Measurements from ENCODE around the gene PGBD5.

The PGBD5 gene

DNA sequence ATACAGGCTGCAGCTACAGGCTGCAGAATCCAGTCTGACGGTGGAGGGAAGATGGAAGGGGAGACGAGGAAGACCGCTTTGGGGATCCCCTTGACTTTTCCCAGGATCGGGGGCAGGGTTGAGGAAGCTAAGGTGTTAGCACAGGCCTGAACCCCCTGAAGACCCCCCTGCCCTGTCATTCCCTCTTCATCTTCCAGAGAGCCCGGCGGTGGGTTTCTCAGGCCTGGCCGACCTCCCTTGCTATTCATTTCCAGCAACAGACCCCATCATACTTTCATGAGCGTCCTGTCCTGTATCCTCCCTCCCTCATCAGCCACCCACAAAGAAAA lies 112.0 kb downstream of the PGBD5 start:
- Histone ChIP-seq H3K9ac (ENCODE audit: low read depth, low read length, poor library complexity) (no peak overlapping the region), H4K8ac (ENCODE audit: low read depth, low read length) (no peak overlapping the region), H3K27me3 (ENCODE audit: control insufficient read depth in 3 of 3, insufficient read depth in 3 of 3, low read depth in 1 of 3, low read length in 3 of 3) (peaks cover 0 to 2% (median 0%) of the 10 kb centered on the region in 3 experiments), H4K91ac (ENCODE audit: low read depth, low read length, poor library complexity) (no peak overlapping the region), H3K27ac (replicated peaks; ENCODE audit: low read length) (no peak overlapping the region), H2BK5ac (ENCODE audit: low read length) (no peak overlapping the region), H3K14ac (ENCODE audit: low read length) (no peak overlapping the region), H2AK5ac (ENCODE audit: low read depth, low read length) (no peak overlapping the region), H2AFZ (ENCODE audit: low read length) (no peak overlapping the region), H3K4me3 (ENCODE audit: low read length in 2 of 2) (no peak overlapping the region), H2BK15ac (ENCODE audit: low read length) (no peak overlapping the region), H2BK120ac (ENCODE audit: low read depth, low read length) (no peak overlapping the region), H3K79me1 (ENCODE audit: low read depth, low read length) (no peaks in the 10 kb centered on the region), H3K9me3 (replicated peaks in 1 of 2; ENCODE audit: control insufficient read depth in 2 of 2, insufficient read depth in 1 of 2, low read depth in 1 of 2, low read length in 2 of 2) (peaks cover 0 to under 1% of the 10 kb centered on the region in 2 donors), H3K4ac (ENCODE audit: low read length) (no peak overlapping the region), H3K23ac (ENCODE audit: low read depth, low read length, poor library complexity) (no peak overlapping the region), H3K4me2 (ENCODE audit: insufficient read depth, low read length, poor library complexity, severe bottlenecking) (no peak overlapping the region), H3K18ac (ENCODE audit: low read length) (no peak overlapping the region), H3K36me3 (replicated peaks in 1 of 2; ENCODE audit: control insufficient read depth in 2 of 2, insufficient read depth in 2 of 2, low read length in 2 of 2) (no peaks in the 10 kb centered on the region), H2BK12ac (ENCODE audit: low read length) (no peak overlapping the region), H3K4me1 (ENCODE audit: control insufficient read depth in 2 of 2, insufficient read depth in 1 of 2, low read depth in 1 of 2, low read length in 2 of 2) (peaks cover 2 to 3% of the 10 kb centered on the region in 2 donors)
- DNase-seq (ENCODE audit: low spot score): no peak
- no CpG with 5 or more reads among the region's 8 CpGs for WGBS, 2 donors (ENCODE audit: extremely low coverage in 2 of 2, insufficient read length in 2 of 2, insufficient replicate concordance in 1 of 2)

DNA sequence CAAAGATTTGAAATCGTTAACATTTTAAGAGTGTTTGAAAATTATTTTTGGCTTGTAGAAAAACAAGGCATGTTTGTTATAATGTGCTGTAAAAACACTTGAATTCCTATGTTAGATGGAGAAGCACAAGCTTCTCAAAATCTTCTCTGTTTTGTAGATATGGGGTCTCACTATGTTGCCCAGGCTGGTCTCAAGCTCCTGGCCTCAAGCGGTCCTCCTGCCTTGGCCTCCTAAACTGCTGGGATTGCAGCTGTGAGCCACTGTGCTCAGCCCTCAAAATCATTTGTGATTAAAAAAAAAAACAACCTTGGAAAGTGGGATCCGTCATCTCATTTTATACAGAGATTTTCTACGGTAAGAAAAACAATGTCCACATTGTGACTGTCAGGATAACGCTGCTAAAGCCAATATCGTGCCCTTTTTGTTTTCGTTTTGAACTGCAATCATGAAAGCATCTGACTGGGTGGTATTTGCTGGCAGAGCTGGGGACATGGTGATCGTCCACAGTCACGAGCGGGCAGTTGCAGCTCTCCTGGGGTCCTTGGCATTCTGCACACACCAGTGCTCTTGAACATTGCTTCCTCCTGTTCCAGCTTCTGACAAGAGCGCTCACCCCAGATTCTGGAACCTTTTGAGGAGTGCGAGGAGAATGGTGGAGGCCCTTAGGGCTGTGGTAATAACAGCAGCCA lies 112.5 kb downstream of the PGBD5 start:
- Histone ChIP-seq H2BK120ac (ENCODE audit: low read depth, low read length) (no peak overlapping the region), H2BK5ac (ENCODE audit: low read length) (no peak overlapping the region), H3K4me3 (ENCODE audit: low read length in 2 of 2) (no peak overlapping the region), H3K14ac (ENCODE audit: low read length) (no peak overlapping the region), H2AFZ (ENCODE audit: low read length) (no peak overlapping the region), H3K4ac (ENCODE audit: low read length) (no peak overlapping the region), H3K27ac (replicated peaks; ENCODE audit: low read length) (no peak overlapping the region), H3K79me1 (ENCODE audit: low read depth, low read length) (no peaks in the 10 kb centered on the region), H2BK12ac (ENCODE audit: low read length) (no peak overlapping the region), H3K9me3 (replicated peaks in 1 of 2; ENCODE audit: control insufficient read depth in 2 of 2, insufficient read depth in 1 of 2, low read depth in 1 of 2, low read length in 2 of 2) (no peaks in the 10 kb centered on the region), H3K4me2 (ENCODE audit: insufficient read depth, low read length, poor library complexity, severe bottlenecking) (no peak overlapping the region), H3K9ac (ENCODE audit: low read depth, low read length, poor library complexity) (no peak overlapping the region), H4K8ac (ENCODE audit: low read depth, low read length) (no peak overlapping the region), H3K27me3 (ENCODE audit: control insufficient read depth in 3 of 3, insufficient read depth in 3 of 3, low read depth in 1 of 3, low read length in 3 of 3) (peaks cover 0 to 2% (median 0%) of the 10 kb centered on the region in 3 experiments), H3K36me3 (replicated peaks in 1 of 2; ENCODE audit: control insufficient read depth in 2 of 2, insufficient read depth in 2 of 2, low read length in 2 of 2) (no peaks in the 10 kb centered on the region), H4K91ac (ENCODE audit: low read depth, low read length, poor library complexity) (no peak overlapping the region), H3K23ac (ENCODE audit: low read depth, low read length, poor library complexity) (no peak overlapping the region), H3K18ac (ENCODE audit: low read length) (no peak overlapping the region), H2AK5ac (ENCODE audit: low read depth, low read length) (no peak overlapping the region), H3K4me1 (ENCODE audit: control insufficient read depth in 2 of 2, insufficient read depth in 1 of 2, low read depth in 1 of 2, low read length in 2 of 2) (peaks cover 2 to 3% of the 10 kb centered on the region in 2 donors), H2BK15ac (ENCODE audit: low read length) (no peak overlapping the region)
- WGBS, 2 donors (ENCODE audit: extremely low coverage in 2 of 2, insufficient read length in 2 of 2, insufficient replicate concordance in 1 of 2): no CpG with 5 or more reads among the region's 12 CpGs
- DNase-seq (ENCODE audit: low spot score): no peak

- no peak for DNase-seq (ENCODE audit: low spot score)
- no peak overlapping the region for H2BK120ac ChIP-seq (ENCODE audit: low read depth, low read length)
- no peak overlapping the region for H3K4me2 ChIP-seq (ENCODE audit: insufficient read depth, low read length, poor library complexity, severe bottlenecking)
- H3K14ac ChIP-seq (ENCODE audit: low read length): no peak overlapping the region
- H3K4me1 ChIP-seq (ENCODE audit: control insufficient read depth in 2 of 2, insufficient read depth in 1 of 2, low read depth in 1 of 2, low read length in 2 of 2): peaks cover 2 to 3% of the 10 kb centered on the region in 2 donors
- no peaks in the 10 kb centered on the region for H3K79me1 ChIP-seq (ENCODE audit: low read depth, low read length)
- H4K91ac ChIP-seq (ENCODE audit: low read depth, low read length, poor library complexity): no peak overlapping the region
- H3K9ac ChIP-seq (ENCODE audit: low read depth, low read length, poor library complexity): no peak overlapping the region
- H3K4me3 ChIP-seq (ENCODE audit: low read length in 2 of 2): no peak overlapping the region
- H2AK5ac ChIP-seq (ENCODE audit: low read depth, low read length): no peak overlapping the region
- no peak overlapping the region for H3K18ac ChIP-seq (ENCODE audit: low read length)
- no peak overlapping the region for H2BK5ac ChIP-seq (ENCODE audit: low read length)
- WGBS, 2 donors (ENCODE audit: extremely low coverage in 2 of 2, insufficient read length in 2 of 2, insufficient replicate concordance in 1 of 2): no CpG with 5 or more reads among the region's 3 CpGs
- no peak overlapping the region for H3K4ac ChIP-seq (ENCODE audit: low read length)
- H2AFZ ChIP-seq (ENCODE audit: low read length): no peak overlapping the region
- no peak overlapping the region for H2BK15ac ChIP-seq (ENCODE audit: low read length)
- no peaks in the 10 kb centered on the region for H3K36me3 ChIP-seq (replicated peaks in 1 of 2; ENCODE audit: control insufficient read depth in 2 of 2, insufficient read depth in 2 of 2, low read length in 2 of 2)
- H4K8ac ChIP-seq (ENCODE audit: low read depth, low read length): no peak overlapping the region
- no peak overlapping the region for H2BK12ac ChIP-seq (ENCODE audit: low read length)
- no peaks in the 10 kb centered on the region for H3K9me3 ChIP-seq (replicated peaks in 1 of 2; ENCODE audit: control insufficient read depth in 2 of 2, insufficient read depth in 1 of 2, low read depth in 1 of 2, low read length in 2 of 2)
- H3K23ac ChIP-seq (ENCODE audit: low read depth, low read length, poor library complexity): no peak overlapping the region
- H3K27ac ChIP-seq (replicated peaks; ENCODE audit: low read length): no peak overlapping the region
- peaks cover 0 to 2% (median 0%) of the 10 kb centered on the region in 3 experiments for H3K27me3 ChIP-seq (ENCODE audit: control insufficient read depth in 3 of 3, insufficient read depth in 3 of 3, low read depth in 1 of 3, low read length in 3 of 3)
Observed at GRCh38 chr1:230312676-230313075, 113.5 kb downstream of the PGBD5 start.

DNA sequence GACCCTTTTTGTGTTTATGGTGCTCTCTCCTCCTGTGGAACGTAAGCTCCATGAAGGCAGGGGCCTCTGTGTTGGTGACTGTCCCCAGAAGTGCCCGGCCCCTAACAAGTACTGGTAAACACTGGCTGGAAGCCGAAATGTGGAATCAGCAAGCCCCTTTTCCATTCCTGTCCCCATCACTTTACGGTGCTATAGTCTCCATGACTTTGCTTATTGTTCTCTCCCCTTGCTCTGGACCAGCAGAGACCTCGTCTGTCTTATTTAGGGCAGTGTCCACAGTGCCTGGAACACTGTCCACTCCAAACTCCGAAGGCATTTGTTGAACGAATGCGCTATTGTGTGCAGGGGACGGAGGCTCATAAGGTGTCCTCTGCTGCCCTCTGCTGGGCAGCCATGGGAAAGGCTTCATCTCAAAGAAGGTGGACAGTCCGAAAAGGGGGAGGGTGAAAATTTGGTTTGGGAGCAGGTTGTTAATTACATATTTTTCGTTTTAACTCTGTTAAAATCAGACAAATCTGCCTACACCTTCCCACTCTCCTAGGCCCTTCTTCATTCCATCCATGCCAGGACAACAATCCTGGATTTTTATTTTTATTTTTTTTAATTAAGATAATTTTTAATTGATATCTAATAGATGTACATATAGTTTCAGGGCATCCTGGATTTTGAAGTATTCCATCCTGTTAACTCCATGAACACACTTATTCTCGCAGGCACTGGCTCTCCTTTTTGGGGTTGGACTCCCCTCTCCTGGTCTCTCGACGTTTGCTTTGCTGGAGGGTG lies 115.6 kb downstream of the PGBD5 start:
- Histone ChIP-seq H4K8ac (ENCODE audit: low read depth, low read length) (no peak overlapping the region), H3K23ac (ENCODE audit: low read depth, low read length, poor library complexity) (no peak overlapping the region), H3K27ac (replicated peaks; ENCODE audit: low read length) (no peak overlapping the region), H2BK5ac (ENCODE audit: low read length) (no peak overlapping the region), H3K4me1 (ENCODE audit: control insufficient read depth in 2 of 2, insufficient read depth in 1 of 2, low read depth in 1 of 2, low read length in 2 of 2) (peaks cover 2 to 3% of the 10 kb centered on the region in 2 donors), H2AK5ac (ENCODE audit: low read depth, low read length) (peak overlapping the region; percentile 64), H3K4me2 (ENCODE audit: insufficient read depth, low read length, poor library complexity, severe bottlenecking) (no peak overlapping the region), H3K27me3 (ENCODE audit: control insufficient read depth in 3 of 3, insufficient read depth in 3 of 3, low read depth in 1 of 3, low read length in 3 of 3) (peaks cover 0 to 2% (median 0%) of the 10 kb centered on the region in 3 experiments), H3K79me1 (ENCODE audit: low read depth, low read length) (no peaks in the 10 kb centered on the region), H3K9ac (ENCODE audit: low read depth, low read length, poor library complexity) (no peak overlapping the region), H2AFZ (ENCODE audit: low read length) (peak overlapping the region; percentile 64), H3K4me3 (ENCODE audit: low read length in 2 of 2) (no peak overlapping the region), H2BK12ac (ENCODE audit: low read length) (peak overlapping the region; percentile 97), H4K91ac (ENCODE audit: low read depth, low read length, poor library complexity) (no peak overlapping the region), H3K36me3 (replicated peaks in 1 of 2; ENCODE audit: control insufficient read depth in 2 of 2, insufficient read depth in 2 of 2, low read length in 2 of 2) (no peaks in the 10 kb centered on the region), H3K9me3 (replicated peaks in 1 of 2; ENCODE audit: control insufficient read depth in 2 of 2, insufficient read depth in 1 of 2, low read depth in 1 of 2, low read length in 2 of 2) (no peaks in the 10 kb centered on the region), H3K18ac (ENCODE audit: low read length) (no peak overlapping the region), H2BK120ac (ENCODE audit: low read depth, low read length) (no peak overlapping the region), H2BK15ac (ENCODE audit: low read length) (peak overlapping the region; percentile 45), H3K4ac (ENCODE audit: low read length) (no peak overlapping the region), H3K14ac (ENCODE audit: low read length) (no peak overlapping the region)
- peak; percentile 81 for DNase-seq (ENCODE audit: low spot score)
- WGBS, 2 donors (ENCODE audit: extremely low coverage in 2 of 2, insufficient read length in 2 of 2, insufficient replicate concordance in 1 of 2): no CpG with 5 or more reads among the region's 14 CpGs
